Measurements from ENCODE around the gene ZNF22. TPM values are rescaled to one million over a fixed set of nuclear protein-coding genes. Genes with fewer than 3 reads are reported as not detected.

Gene ZNF22
- polyA plus RNA-seq, 1 donor (not counting 4 experiments of a cell fraction or from before 2014, with no cell fraction given) = 9.4 TPM

DNA sequence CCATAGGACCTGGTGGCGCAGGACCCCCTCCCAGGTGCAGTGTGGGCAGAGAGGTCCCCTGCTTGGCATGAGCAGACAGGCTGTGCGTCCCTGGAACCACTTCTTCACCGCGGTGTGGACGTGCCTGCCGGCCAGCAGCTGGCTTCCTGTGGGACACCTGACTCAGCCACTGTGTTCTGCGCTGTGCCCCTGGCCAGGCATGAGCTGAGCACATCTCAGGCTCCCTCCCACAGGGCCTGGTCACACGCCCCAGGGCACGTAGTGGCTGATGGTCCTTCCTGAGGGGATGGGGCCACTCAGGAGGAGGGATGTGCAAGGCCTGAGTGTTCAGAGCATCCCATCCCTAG, 18.6 kb upstream of the ZNF22 start:
- Histone ChIP-seq H3K27me3 (ENCODE audit: control insufficient read depth, extremely low read depth, insufficient read depth, low read length) (no peaks in the 10 kb centered on the region), H3K4me2 (ENCODE audit: control insufficient read depth, extremely low read depth, insufficient read depth, low read depth, low read length) (peak overlapping the region; percentile 73), H3K27ac (ENCODE audit: control insufficient read depth, insufficient read depth, low read length) (peak overlapping the region; percentile 85), H3K36me3 (ENCODE audit: control insufficient read depth in 2 of 2, extremely low read depth in 1 of 2, insufficient read depth in 2 of 2, low read length in 2 of 2) (no peaks in the 10 kb centered on the region), H3K79me2 (ENCODE audit: control insufficient read depth, insufficient read depth, low read length) (no peaks in the 10 kb centered on the region), H3K9me3 (ENCODE audit: control insufficient read depth, low read depth, low read length) (no peaks in the 10 kb centered on the region), H3K4me3 (ENCODE audit: control insufficient read depth in 2 of 3, extremely low read depth in 1 of 3, insufficient read depth in 2 of 3, low read depth in 1 of 3, low read length in 3 of 3) (no peak overlapping the region), H3K9me1 (ENCODE audit: control insufficient read depth, extremely low read depth, insufficient read depth, low read length) (no peaks in the 10 kb centered on the region), H3K4me1 (ENCODE audit: control insufficient read depth, extremely low read depth, insufficient read depth, low read length) (peaks cover 45% of the 10 kb centered on the region), H2AFZ (ENCODE audit: control insufficient read depth, low read length) (no peak overlapping the region), H4K20me1 (ENCODE audit: control insufficient read depth, extremely low read depth, insufficient read depth, low read length) (no peaks in the 10 kb centered on the region), H3K9ac (ENCODE audit: control insufficient read depth, extremely low read depth, insufficient read depth, low read length) (peak overlapping the region; percentile 65)
- dilution Hi-C loops (cut with MboI; ENCODE audit: extremely low pct_ligation_motif_present, low sequenced_read_pairs) = no loop called here
- no peak for DNase-seq (ENCODE audit: low read depth, low spot score)
- FAIRE-seq = no peak
- no peak for TF ChIP-seq EZH2 (IDR thresholded peaks at IDR 0.05; ENCODE audit: low read length)
- TF ChIP-seq, protein P1, sequence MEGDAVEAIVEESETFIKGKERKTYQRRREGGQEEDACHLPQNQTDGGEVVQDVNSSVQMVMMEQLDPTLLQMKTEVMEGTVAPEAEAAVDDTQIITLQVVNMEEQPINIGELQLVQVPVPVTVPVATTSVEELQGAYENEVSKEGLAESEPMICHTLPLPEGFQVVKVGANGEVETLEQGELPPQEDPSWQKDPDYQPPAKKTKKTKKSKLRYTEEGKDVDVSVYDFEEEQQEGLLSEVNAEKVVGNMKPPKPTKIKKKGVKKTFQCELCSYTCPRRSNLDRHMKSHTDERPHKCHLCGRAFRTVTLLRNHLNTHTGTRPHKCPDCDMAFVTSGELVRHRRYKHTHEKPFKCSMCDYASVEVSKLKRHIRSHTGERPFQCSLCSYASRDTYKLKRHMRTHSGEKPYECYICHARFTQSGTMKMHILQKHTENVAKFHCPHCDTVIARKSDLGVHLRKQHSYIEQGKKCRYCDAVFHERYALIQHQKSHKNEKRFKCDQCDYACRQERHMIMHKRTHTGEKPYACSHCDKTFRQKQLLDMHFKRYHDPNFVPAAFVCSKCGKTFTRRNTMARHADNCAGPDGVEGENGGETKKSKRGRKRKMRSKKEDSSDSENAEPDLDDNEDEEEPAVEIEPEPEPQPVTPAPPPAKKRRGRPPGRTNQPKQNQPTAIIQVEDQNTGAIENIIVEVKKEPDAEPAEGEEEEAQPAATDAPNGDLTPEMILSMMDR (optimal IDR thresholded peaks at IDR 0.05 in 1 of 3, IDR thresholded peaks at IDR 0.05 in 1 of 3, conservative IDR thresholded peaks at IDR 0.05 in 1 of 3; ENCODE audit: extremely low read depth in 1 of 3, insufficient read depth in 2 of 3, low read length in 3 of 3) = no peak

DNA sequence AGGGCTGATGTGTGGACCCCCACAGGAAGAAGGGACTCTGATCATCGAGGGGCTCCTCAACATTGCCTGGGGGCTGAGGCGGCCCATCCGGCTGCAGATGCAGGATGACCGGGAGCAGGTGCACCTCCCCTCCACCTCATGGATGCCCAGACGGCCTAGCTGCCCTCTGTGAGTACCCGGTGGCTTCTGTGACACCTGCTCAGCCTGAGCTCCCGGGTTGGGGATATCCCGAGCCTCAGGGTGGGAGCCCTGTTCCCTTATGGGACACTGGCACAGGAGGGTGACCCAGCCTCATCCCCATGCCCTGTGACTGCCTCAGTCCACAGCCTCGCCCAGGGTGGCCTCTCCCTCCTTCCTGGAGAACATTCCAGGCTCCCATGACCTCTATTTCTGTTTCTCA, 18.2 kb upstream of the ZNF22 start:
- Histone ChIP-seq H3K36me3 (ENCODE audit: control insufficient read depth in 2 of 2, extremely low read depth in 1 of 2, insufficient read depth in 2 of 2, low read length in 2 of 2) (no peaks in the 10 kb centered on the region), H3K4me3 (ENCODE audit: control insufficient read depth in 2 of 3, extremely low read depth in 1 of 3, insufficient read depth in 2 of 3, low read depth in 1 of 3, low read length in 3 of 3) (no peak overlapping the region), H2AFZ (ENCODE audit: control insufficient read depth, low read length) (no peak overlapping the region), H3K27ac (ENCODE audit: control insufficient read depth, insufficient read depth, low read length) (no peak overlapping the region), H3K4me2 (ENCODE audit: control insufficient read depth, extremely low read depth, insufficient read depth, low read depth, low read length) (no peak overlapping the region), H3K9me3 (ENCODE audit: control insufficient read depth, low read depth, low read length) (no peaks in the 10 kb centered on the region), H3K9me1 (ENCODE audit: control insufficient read depth, extremely low read depth, insufficient read depth, low read length) (no peaks in the 10 kb centered on the region), H3K79me2 (ENCODE audit: control insufficient read depth, insufficient read depth, low read length) (no peaks in the 10 kb centered on the region), H3K4me1 (ENCODE audit: control insufficient read depth, extremely low read depth, insufficient read depth, low read length) (peaks cover 45% of the 10 kb centered on the region), H3K9ac (ENCODE audit: control insufficient read depth, extremely low read depth, insufficient read depth, low read length) (no peak overlapping the region), H3K27me3 (ENCODE audit: control insufficient read depth, extremely low read depth, insufficient read depth, low read length) (no peaks in the 10 kb centered on the region), H4K20me1 (ENCODE audit: control insufficient read depth, extremely low read depth, insufficient read depth, low read length) (no peaks in the 10 kb centered on the region)
- dilution Hi-C loops (cut with MboI; ENCODE audit: extremely low pct_ligation_motif_present, low sequenced_read_pairs) = no loop called here
- no peak for TF ChIP-seq EZH2 (IDR thresholded peaks at IDR 0.05; ENCODE audit: low read length)
- TF ChIP-seq, protein P1 (optimal IDR thresholded peaks at IDR 0.05 in 1 of 3, IDR thresholded peaks at IDR 0.05 in 1 of 3, conservative IDR thresholded peaks at IDR 0.05 in 1 of 3; ENCODE audit: extremely low read depth in 1 of 3, insufficient read depth in 2 of 3, low read length in 3 of 3) = no peak
- DNase-seq (ENCODE audit: low read depth, low spot score) (no peak), FAIRE-seq (no peak)
